NCI-H2227 (cell line): ENCODE data around the gene ACSL4.
"Not testable (repeated sequence)": the region's sequence is repeated elsewhere in the genome, so short reads cannot be mapped to it uniquely, and the experiment has no call there.

Experiments used
- DNase-seq: peaks from one replicate; lab custom pipeline; 2025; ENCODE audit not compliant: unreplicated experiment; lab: John Stamatoyannopoulos, UW

Gene ACSL4

GRCh38 chrX:109732807-109733612 lies at the start of gene ACSL4:
Gene ACSL4, minus strand, starts transcription at chrX:109733257. Its CDS starts 49,894 bp downstream, at chrX:109683363.
- peak; percentile 95 for DNase-seq

GRCh38 chrX:109777749-109778148 lies 44.7 kb upstream of the ACSL4 start:
- DNase-seq = no peak

GRCh38 chrX:109776986-109777385 lies 43.9 kb upstream of the ACSL4 start:
- DNase-seq = no peak

GRCh38 chrX:109776432-109776831 lies 43.4 kb upstream of the ACSL4 start:
- DNase-seq = no peak

- no peak for DNase-seq
These were observed 42.3 kb upstream of the ACSL4 start for GRCh38 chrX:109775386-109775785.

GRCh38 chrX:109774706-109775105 lies 41.6 kb upstream of the ACSL4 start:
- no peak for DNase-seq

- no peak for DNase-seq
These were observed 41.1 kb upstream of the ACSL4 start for GRCh38 chrX:109774136-109774535.

GRCh38 chrX:109773374-109773773 lies 40.3 kb upstream of the ACSL4 start:
- DNase-seq = no peak

- DNase-seq = no peak
These were observed 37.7 kb upstream of the ACSL4 start for GRCh38 chrX:109770780-109771179.

GRCh38 chrX:109760922-109761250 lies 27.8 kb upstream of the ACSL4 start:
- no peak for DNase-seq

GRCh38 chrX:109760209-109760921 lies 27.3 kb upstream of the ACSL4 start:
- DNase-seq = no peak

- DNase-seq = no peak
These were observed 20.2 kb upstream of the ACSL4 start for GRCh38 chrX:109753256-109753655.

GRCh38 chrX:109751698-109752097 lies 18.6 kb upstream of the ACSL4 start:
- DNase-seq = no peak

GRCh38 chrX:109749207-109749606 lies 16.1 kb upstream of the ACSL4 start:
- no peak for DNase-seq

- DNase-seq = no peak
These were observed 14.6 kb upstream of the ACSL4 start for GRCh38 chrX:109747681-109748080.

GRCh38 chrX:109742722-109743121 lies 9.7 kb upstream of the ACSL4 start:
- no peak for DNase-seq

GRCh38 chrX:109740896-109741295 lies 7.8 kb upstream of the ACSL4 start:
- DNase-seq = not testable (repeated sequence)

GRCh38 chrX:109740433-109740809 lies 7.4 kb upstream of the ACSL4 start:
- DNase-seq = no peak

- no peak for DNase-seq
These were observed 6.8 kb upstream of the ACSL4 start for GRCh38 chrX:109739625-109740432.

- no peak for DNase-seq
These were observed 2.2 kb upstream of the ACSL4 start for GRCh38 chrX:109735202-109735744.

- no peak for DNase-seq
These were observed 591 bp upstream of the ACSL4 start for GRCh38 chrX:109733613-109734083.
